ENCODE data around the gene ADCY10. TPM values are rescaled to one million over a fixed set of nuclear protein-coding genes. Genes with fewer than 3 reads are reported as not detected.

ADCY10 gene
- total and polyA plus RNA-seq, 2 of the 8 experiments (the other 6 are each of a cell fraction or from before 2014, with no cell fraction given) = 0.02 TPM; not detected in 1

GRCh38 chr1:167789501-167789900, 124.4 kb downstream of the ADCY10 start (continued):
- TF ChIP-seq GTF2F1 (IDR thresholded peaks at IDR 0.05; ENCODE audit: borderline replicate concordance, low read depth, low read length) (no peak), KDM4A (IDR thresholded peaks at IDR 0.05; ENCODE audit: low read depth, low read length, severe bottlenecking) (no peak), HDAC6 (IDR thresholded peaks at IDR 0.05; ENCODE audit: low read depth, low read length) (no peak), SIRT6 (IDR thresholded peaks at IDR 0.05; ENCODE audit: low read length) (no peak), CBX5 (IDR thresholded peaks at IDR 0.05; ENCODE audit: low read depth, low read length) (no peak), JUND (IDR thresholded peaks at IDR 0.05; ENCODE audit: low read length) (no peak)
- TF ChIP-seq, protein P1, sequence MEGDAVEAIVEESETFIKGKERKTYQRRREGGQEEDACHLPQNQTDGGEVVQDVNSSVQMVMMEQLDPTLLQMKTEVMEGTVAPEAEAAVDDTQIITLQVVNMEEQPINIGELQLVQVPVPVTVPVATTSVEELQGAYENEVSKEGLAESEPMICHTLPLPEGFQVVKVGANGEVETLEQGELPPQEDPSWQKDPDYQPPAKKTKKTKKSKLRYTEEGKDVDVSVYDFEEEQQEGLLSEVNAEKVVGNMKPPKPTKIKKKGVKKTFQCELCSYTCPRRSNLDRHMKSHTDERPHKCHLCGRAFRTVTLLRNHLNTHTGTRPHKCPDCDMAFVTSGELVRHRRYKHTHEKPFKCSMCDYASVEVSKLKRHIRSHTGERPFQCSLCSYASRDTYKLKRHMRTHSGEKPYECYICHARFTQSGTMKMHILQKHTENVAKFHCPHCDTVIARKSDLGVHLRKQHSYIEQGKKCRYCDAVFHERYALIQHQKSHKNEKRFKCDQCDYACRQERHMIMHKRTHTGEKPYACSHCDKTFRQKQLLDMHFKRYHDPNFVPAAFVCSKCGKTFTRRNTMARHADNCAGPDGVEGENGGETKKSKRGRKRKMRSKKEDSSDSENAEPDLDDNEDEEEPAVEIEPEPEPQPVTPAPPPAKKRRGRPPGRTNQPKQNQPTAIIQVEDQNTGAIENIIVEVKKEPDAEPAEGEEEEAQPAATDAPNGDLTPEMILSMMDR (IDR thresholded peaks at IDR 0.05; ENCODE audit: control extremely low read depth in 1 of 3, insufficient read depth in 1 of 3, low read depth in 1 of 3, low read length in 3 of 3) = no peak
